HG02588 (cell line): Measurements from ENCODE around the gene TJP1.
"Not testable (repeated sequence)": the region's sequence is repeated elsewhere in the genome, so short reads cannot be mapped to it uniquely, and the experiment has no call there.

Experiments
- ATAC-seq: cut with Tn5 transposase; IDR thresholded peaks from one replicate; pipeline ENCODE4 v1.9.1; 2021; ENCODE audit warnings: mild to moderate bottlenecking, moderate library complexity; ENCODE audit not compliant: unreplicated experiment

Gene TJP1

GRCh38 chr15:29756358-29757267 lies 65.7 kb downstream of the TJP1 start:
- ATAC-seq: no peak

GRCh38 chr15:29754009-29754408 lies 68.3 kb downstream of the TJP1 start:
- not testable (repeated sequence) for ATAC-seq

- no peak for ATAC-seq
Measured at GRCh38 chr15:29753506-29753905, 68.8 kb downstream of the TJP1 start.

- ATAC-seq: no peak
Measured at GRCh38 chr15:29750754-29751153, 71.5 kb downstream of the TJP1 start.

GRCh38 chr15:29749365-29750086 lies 72.7 kb downstream of the TJP1 start:
- no peak for ATAC-seq

- no peak for ATAC-seq
Measured at GRCh38 chr15:29747837-29748417, 74.3 kb downstream of the TJP1 start.

- ATAC-seq: no peak
Measured at GRCh38 chr15:29743475-29743874, 78.8 kb downstream of the TJP1 start.

- no peak for ATAC-seq
Measured at GRCh38 chr15:29740692-29741311, 81.5 kb downstream of the TJP1 start.

- no peak for ATAC-seq
Measured at GRCh38 chr15:29736744-29737020, 85.6 kb downstream of the TJP1 start.

GRCh38 chr15:29736012-29736743 lies 86.1 kb downstream of the TJP1 start:
- peak; percentile 71 for ATAC-seq

- ATAC-seq: no peak
Measured at GRCh38 chr15:29734917-29735572, 87.2 kb downstream of the TJP1 start.

- no peak for ATAC-seq
Measured at GRCh38 chr15:29731865-29732264, 90.4 kb downstream of the TJP1 start.

GRCh38 chr15:29730471-29730870 lies 91.8 kb downstream of the TJP1 start:
- ATAC-seq: not testable (repeated sequence)

GRCh38 chr15:29728418-29728817 lies 93.8 kb downstream of the TJP1 start:
- no peak for ATAC-seq

- no peak for ATAC-seq
Measured at GRCh38 chr15:29727871-29728270, 94.4 kb downstream of the TJP1 start.

GRCh38 chr15:29726553-29726952 lies 95.7 kb downstream of the TJP1 start:
- ATAC-seq: no peak

GRCh38 chr15:29724026-29724425 lies 98.2 kb downstream of the TJP1 start:
- ATAC-seq: no peak

GRCh38 chr15:29713784-29714183 lies 108.5 kb downstream of the TJP1 start:
- no peak for ATAC-seq

- ATAC-seq: no peak
Measured at GRCh38 chr15:29712149-29712885, 110.0 kb downstream of the TJP1 start.

GRCh38 chr15:29711531-29711930 lies 110.7 kb downstream of the TJP1 start:
- no peak for ATAC-seq
